Ovary (tissue), 3 donors: Measurements from ENCODE around the gene STMN1.

Experiments
- EP300 ChIP-seq: sonication (generic); formaldehyde crosslinking; IDR thresholded peaks from one replicate; pipeline ENCODE4 v1.6.1; 2017; ENCODE audit warnings: antibody characterized with exemption
- POLR2A ChIP-seq: fragments of 450-650 bp; IDR thresholded peaks from one replicate; pipeline ENCODE4 v1.6.1; 2017; ENCODE audit warnings: antibody characterized with exemption, mild to moderate bottlenecking, moderate library complexity
- TF ChIP-seq, protein P1 (sequence below), 3 donors: fragments of 450-650 bp in 2 of 3; fragments of 200-600 bp in 1 of 3; IDR thresholded peaks; one replicate each; pipeline versions ENCODE4 v1.5.1 to v1.8.0; 2016 to 2022; ENCODE audit warnings: antibody characterized with exemption in 3 of 3, mild to moderate bottlenecking in 1 of 3
- donor health status: DM: no; HTN: no; CAD: no.

DNA sequence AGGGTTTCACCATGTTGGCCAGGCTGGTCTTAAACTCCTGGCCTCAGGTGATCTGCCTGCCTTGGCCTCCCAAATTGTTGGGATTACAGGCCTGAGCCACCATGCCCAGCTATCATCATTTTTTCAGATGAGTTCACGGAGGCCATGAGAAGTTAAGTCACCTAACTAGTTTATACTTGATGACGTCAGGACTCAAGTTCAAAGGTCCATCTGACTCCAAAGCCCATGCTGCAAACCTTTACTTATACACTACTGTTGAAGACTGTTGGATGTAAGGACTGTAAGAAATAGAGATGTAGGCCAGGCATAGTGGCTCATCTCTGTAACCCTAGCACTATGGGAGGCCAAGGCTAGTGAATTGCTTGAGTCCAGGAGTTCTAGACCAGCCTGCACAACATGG, 40.8 kb upstream of the STMN1 start:
- TF ChIP-seq, protein P1, sequence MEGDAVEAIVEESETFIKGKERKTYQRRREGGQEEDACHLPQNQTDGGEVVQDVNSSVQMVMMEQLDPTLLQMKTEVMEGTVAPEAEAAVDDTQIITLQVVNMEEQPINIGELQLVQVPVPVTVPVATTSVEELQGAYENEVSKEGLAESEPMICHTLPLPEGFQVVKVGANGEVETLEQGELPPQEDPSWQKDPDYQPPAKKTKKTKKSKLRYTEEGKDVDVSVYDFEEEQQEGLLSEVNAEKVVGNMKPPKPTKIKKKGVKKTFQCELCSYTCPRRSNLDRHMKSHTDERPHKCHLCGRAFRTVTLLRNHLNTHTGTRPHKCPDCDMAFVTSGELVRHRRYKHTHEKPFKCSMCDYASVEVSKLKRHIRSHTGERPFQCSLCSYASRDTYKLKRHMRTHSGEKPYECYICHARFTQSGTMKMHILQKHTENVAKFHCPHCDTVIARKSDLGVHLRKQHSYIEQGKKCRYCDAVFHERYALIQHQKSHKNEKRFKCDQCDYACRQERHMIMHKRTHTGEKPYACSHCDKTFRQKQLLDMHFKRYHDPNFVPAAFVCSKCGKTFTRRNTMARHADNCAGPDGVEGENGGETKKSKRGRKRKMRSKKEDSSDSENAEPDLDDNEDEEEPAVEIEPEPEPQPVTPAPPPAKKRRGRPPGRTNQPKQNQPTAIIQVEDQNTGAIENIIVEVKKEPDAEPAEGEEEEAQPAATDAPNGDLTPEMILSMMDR (IDR thresholded peaks at IDR 0.05), result no peak
- TF ChIP-seq POLR2A, result no peak
- TF ChIP-seq EP300, result no peak
